Large intestine (tissue), 3 donors: ENCODE data around the gene WSCD1. TPM values are rescaled to one million over a fixed set of nuclear protein-coding genes. Genes with fewer than 3 reads are reported as not detected.

Source experiments
- DNase-seq, 2 donors: peaks; one replicate each; pipeline versions ENCODE4 v3.0.0 to v3.0.0-alpha.2; 2013
- H3K27ac ChIP-seq: one replicate; pipeline ENCODE4 v1.5.1; 2013; ENCODE audit warnings: low read length
- H3K27me3 ChIP-seq: 2 replicates; pipeline ENCODE4 v1.6.1; 2013; ENCODE audit warnings: low read length; ENCODE audit not compliant: control insufficient read depth, insufficient read depth
- H3K36me3 ChIP-seq: 2 replicates; pipeline ENCODE4 v1.6.1; 2013; ENCODE audit warnings: low read length; ENCODE audit not compliant: control insufficient read depth, insufficient read depth
- H3K4me1 ChIP-seq: one replicate; pipeline ENCODE4 v1.6.1; 2013; ENCODE audit warnings: low read length; ENCODE audit not compliant: control insufficient read depth, insufficient read depth
- H3K4me3 ChIP-seq: one replicate; pipeline ENCODE4 v1.5.1; 2013; ENCODE audit warnings: low read length
- H3K9me3 ChIP-seq: one replicate; pipeline ENCODE4 v1.6.1; 2013; ENCODE audit warnings: mild to moderate bottlenecking, low read depth, low read length, moderate library complexity; ENCODE audit not compliant: control insufficient read depth
- WGBS: methylation state at CpG from one replicate; pipeline ENCODE4 v1.1.5; 2013; ENCODE audit warnings: low lambda C conversion rate; ENCODE audit not compliant: insufficient coverage; 5-methylcytosine and 5-hydroxymethylcytosine counted together
- polyA plus RNA-seq: library from polyadenylated mRNA; unstranded; fragments of 120-200 nt; gene quantifications from one replicate; pipeline ENCODE4 v1.2.1, GENCODE V29; 2013

Gene WSCD1
- polyA plus RNA-seq, 1 donor: 1.9 TPM

DNA sequence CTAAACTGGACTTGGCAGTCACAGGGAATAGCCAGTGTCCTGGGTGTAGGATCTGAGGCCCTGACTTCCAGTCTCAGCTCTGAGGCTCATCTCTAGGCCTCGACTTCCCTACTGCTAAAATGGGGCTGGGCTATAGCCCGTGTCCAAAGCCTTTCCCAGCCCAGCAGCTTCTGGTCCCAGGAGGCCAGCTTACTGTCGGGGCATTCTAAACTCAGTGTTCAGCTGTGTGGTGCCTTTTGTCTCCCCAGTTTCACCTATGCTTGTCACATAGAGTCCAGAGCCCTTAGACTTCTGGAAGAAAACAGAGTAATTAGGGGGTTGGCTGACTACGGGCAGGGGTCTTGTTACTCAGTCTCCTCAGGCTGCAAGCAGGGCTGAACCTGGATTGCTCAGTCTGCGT is 94.8 kb downstream of the WSCD1 start:
- no CpG with 5 or more reads among the region's 5 CpGs for WGBS
- Histone ChIP-seq H3K27me3 (peaks cover 3% of the 10 kb centered on the region), H3K36me3 (no peaks in the 10 kb centered on the region), H3K27ac (no peak overlapping the region), H3K4me1 (no peaks in the 10 kb centered on the region), H3K4me3 (no peak overlapping the region), H3K9me3 (no peaks in the 10 kb centered on the region)
- DNase-seq: no peak

DNA sequence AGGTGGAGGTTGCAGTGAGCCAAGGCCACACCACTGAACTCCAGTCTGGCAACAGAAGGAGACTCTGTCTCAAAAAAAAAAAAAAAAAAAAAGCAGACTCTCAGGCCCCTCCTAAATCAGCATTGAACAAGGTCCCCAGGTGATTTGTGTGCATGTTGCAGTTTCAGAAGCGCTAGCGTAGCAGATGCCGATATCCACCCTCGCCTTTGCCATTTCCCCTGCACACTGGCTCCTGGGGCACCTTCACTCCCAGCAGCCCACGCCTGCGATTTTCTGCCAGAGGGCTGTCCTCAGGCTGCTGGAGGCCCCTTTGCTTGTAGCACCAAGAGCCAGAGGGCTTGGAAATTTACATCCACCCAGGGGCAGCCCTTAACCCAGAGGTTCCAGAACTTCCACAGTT is 95.6 kb downstream of the WSCD1 start:
- no peak overlapping the region for H3K27ac ChIP-seq
- no peaks in the 10 kb centered on the region for H3K36me3 ChIP-seq
- no peaks in the 10 kb centered on the region for H3K4me1 ChIP-seq
- no peak overlapping the region for H3K4me3 ChIP-seq
- H3K27me3 ChIP-seq: peaks cover 3% of the 10 kb centered on the region
- DNase-seq: no peak
- no peaks in the 10 kb centered on the region for H3K9me3 ChIP-seq
- WGBS: no CpG with 5 or more reads among the region's 6 CpGs

DNA sequence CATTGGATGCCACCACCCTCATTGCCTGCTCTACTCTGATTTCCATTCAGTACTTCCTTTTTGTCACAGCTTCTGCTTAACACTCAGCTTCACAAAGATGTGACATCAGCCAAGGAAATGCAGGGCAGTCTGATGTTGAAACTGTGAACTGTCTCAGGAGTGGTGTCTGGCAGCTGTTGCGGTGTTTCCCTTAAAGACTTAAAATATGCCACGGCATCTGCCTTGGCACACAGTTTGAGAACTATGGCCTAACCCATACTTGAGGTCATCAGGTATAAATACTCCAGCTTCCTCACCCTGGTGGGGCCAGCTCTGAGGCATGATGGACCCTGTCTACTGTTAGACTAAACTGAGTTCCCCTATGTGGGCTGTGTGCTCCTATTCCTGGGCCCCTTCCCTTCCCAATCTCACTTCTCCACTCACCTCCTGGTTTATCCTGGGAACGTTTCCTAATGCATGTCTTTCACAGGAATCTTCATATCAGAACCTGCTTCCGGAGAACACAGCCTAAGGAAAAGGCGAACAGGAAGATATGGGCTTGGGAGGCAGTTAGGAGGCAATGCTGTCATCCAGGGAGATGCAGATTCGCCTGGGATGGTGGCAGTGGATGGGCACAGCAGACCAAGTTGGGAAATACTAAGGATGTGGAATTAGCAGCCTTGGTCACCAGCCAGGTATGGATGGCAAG is 96.5 kb downstream of the WSCD1 start:
- Histone ChIP-seq H3K9me3 (no peaks in the 10 kb centered on the region), H3K27me3 (peaks cover 3% of the 10 kb centered on the region)
- no CpG with 5 or more reads among the region's 6 CpGs for WGBS

DNA sequence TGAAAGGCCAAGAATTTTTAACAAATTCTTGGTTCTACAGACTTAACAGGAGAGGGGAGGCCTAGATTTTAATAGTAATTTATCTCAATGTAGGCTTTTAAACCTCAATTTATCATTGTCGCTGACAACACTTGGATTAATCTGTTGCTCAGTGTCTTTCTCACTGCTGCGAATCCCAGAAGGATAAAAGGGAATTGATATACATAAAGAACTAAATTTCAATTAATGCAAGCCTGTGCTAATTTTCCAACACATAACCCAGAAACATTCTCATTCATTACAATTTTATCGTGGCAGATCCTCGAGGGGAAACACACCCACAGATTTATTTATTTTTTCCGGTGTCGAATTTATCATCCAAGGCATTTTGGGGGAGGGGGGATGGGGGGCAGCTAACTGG is 98.1 kb downstream of the WSCD1 start:
- H3K4me3 ChIP-seq: no peak overlapping the region
- no peaks in the 10 kb centered on the region for H3K36me3 ChIP-seq
- 68% methylated on average over 4 of the region's 6 CpGs for WGBS

More for the DNA sequence above, 96.5 kb downstream of the WSCD1 start:
- DNase-seq: no peak
- H3K4me3 ChIP-seq: no peak overlapping the region
- H3K27ac ChIP-seq: no peak overlapping the region
- H3K36me3 ChIP-seq: no peaks in the 10 kb centered on the region
- no peaks in the 10 kb centered on the region for H3K4me1 ChIP-seq

DNA sequence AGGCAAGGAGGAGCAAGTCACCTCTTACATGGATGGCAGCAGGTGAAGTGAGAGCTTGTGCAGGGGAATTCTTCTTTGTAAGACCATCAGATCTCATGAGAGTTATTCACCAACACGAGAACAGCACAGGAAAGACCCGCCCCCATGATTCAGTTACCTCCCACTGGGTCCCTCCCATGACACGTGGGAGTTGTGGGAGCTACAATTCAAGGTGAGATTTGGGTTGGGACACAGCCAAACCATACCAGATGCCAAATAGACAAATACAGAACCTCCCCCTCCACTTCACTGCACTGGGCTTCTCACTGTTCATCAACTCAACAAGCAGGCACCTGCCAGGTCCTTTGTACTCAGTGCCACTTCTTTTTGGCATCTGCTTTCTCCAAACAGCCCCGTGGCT is 100.2 kb downstream of the WSCD1 start:
- no peak overlapping the region for H3K27ac ChIP-seq
- H3K27me3 ChIP-seq: peaks cover 3% of the 10 kb centered on the region
- H3K36me3 ChIP-seq: no peaks in the 10 kb centered on the region
- H3K4me1 ChIP-seq: no peaks in the 10 kb centered on the region
- H3K4me3 ChIP-seq: no peak overlapping the region
- H3K9me3 ChIP-seq: no peaks in the 10 kb centered on the region
- DNase-seq: no peak
- no CpG with 5 or more reads among the region's 4 CpGs for WGBS

More for the DNA sequence above, 98.1 kb downstream of the WSCD1 start:
- no peak overlapping the region for H3K27ac ChIP-seq
- DNase-seq: no peak
- no peaks in the 10 kb centered on the region for H3K4me1 ChIP-seq
- H3K27me3 ChIP-seq: peaks cover 3% of the 10 kb centered on the region
- no peaks in the 10 kb centered on the region for H3K9me3 ChIP-seq

DNA sequence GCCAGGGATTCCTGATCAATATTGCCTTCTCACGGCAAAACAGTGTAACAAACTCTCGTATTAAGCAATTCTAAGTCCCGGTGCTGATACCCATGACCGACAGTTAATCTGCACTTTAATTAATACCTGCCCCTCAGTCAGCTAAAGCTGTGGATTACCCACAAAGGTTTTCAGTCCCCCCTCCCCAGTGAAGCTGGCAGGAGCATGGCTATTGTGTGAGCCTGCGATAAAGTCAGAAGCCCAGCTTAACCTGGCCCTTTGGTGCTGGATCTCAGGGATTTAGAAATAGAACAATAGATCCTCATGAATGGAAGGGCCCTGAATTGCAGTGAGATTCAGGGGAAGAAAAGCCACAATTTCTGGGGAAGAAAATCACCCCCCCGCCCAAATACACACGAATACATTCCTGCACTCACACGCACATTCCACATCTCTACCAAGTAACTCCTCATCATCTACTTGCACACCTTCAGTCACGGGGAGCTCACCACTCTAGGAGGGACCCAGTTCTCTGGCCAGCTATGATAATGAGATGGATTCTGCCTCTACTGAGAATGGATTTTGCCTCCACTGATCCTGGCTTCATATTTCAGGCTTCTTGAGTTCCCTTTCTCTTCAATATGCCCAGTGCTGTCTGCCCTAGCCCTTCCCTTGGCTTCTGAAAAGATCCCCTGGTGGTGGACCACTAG is 102.6 kb downstream of the WSCD1 start:
- H3K4me1 ChIP-seq: no peaks in the 10 kb centered on the region
- no peak for DNase-seq
- H3K4me3 ChIP-seq: no peak overlapping the region
- H3K36me3 ChIP-seq: no peaks in the 10 kb centered on the region
- H3K9me3 ChIP-seq: no peaks in the 10 kb centered on the region
- no peaks in the 10 kb centered on the region for H3K27me3 ChIP-seq
- no CpG with 5 or more reads among the region's 9 CpGs for WGBS
- no peak overlapping the region for H3K27ac ChIP-seq

DNA sequence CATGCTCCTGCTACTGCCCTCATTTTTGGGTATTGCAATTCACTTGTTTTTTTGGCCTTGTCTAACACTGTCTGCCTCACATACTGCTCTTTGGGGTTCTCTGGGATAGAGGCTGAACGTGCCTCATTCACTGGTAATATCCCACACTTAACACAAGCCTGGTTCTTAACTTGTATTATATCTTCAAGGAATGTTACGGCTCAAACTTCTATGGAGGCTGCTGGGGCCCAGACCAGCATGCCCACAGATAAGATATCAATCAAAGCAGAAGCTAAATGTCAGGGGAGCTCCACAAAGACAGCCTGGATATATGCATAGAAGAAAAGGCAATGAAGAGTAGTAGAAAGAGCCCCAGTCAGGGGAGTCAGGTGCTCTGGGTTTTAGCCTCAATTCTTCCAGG is 103.5 kb downstream of the WSCD1 start:
- Histone ChIP-seq H3K27me3 (no peaks in the 10 kb centered on the region), H3K4me1 (no peaks in the 10 kb centered on the region), H3K4me3 (no peak overlapping the region), H3K27ac (no peak overlapping the region), H3K9me3 (no peaks in the 10 kb centered on the region), H3K36me3 (no peaks in the 10 kb centered on the region)
- no CpG with 5 or more reads among the region's 2 CpGs for WGBS
- no peak for DNase-seq
